Sigmoid colon (tissue), 4 donors: ENCODE measurements around the gene NKAIN4.
"Not testable (repeated sequence)": the region's sequence is repeated elsewhere in the genome, so short reads cannot be mapped to it uniquely, and the experiment has no call there.

Source experiments
- CTCF ChIP-seq, 4 experiments: fragments of 450-650 bp in 3 of 4; fragments of 200-600 bp in 1 of 4; IDR thresholded peaks; one replicate each; pipeline ENCODE4 v1.5.1; 2016 to 2019; ENCODE audit warnings: antibody characterized with exemption in 4 of 4, mild to moderate bottlenecking in 3 of 4, moderate library complexity in 2 of 4
- EP300 ChIP-seq, 4 donors: sonication (generic); formaldehyde crosslinking; IDR thresholded peaks; one replicate each; pipeline ENCODE4 v1.6.1; 2017; ENCODE audit warnings: antibody characterized with exemption in 4 of 4
- POLR2A ChIP-seq, 2 donors: fragments of 450-650 bp; IDR thresholded peaks; one replicate each; pipeline ENCODE4 v1.6.1; 2016; ENCODE audit warnings: antibody characterized with exemption in 2 of 2, mild to moderate bottlenecking in 2 of 2, moderate library complexity in 2 of 2
- POLR2AphosphoS5 ChIP-seq, 4 donors: sonication (generic); formaldehyde crosslinking; IDR thresholded peaks; one replicate each; pipeline ENCODE4 v1.6.1; 2017; ENCODE audit warnings: antibody characterized with exemption in 4 of 4

GRCh38 chr20:63251350-63251749, 2.9 kb downstream of the NKAIN4 start:
- not testable (repeated sequence) for TF ChIP-seq POLR2A, CTCF, POLR2AphosphoS5, EP300 (IDR thresholded peaks at IDR 0.05)
